8988T (cell line): ENCODE measurements around the gene ZCCHC17.
A peak's percentile ranks its signal among the peaks of the same experiment; 100 is the strongest.
"Not testable (repeated sequence)": the region's sequence is repeated elsewhere in the genome, so short reads cannot be mapped to it uniquely, and the experiment has no call there.

Experiments
- DNase-seq: peaks from one replicate; pipeline ENCODE4 v3.0.0; 2011

ZCCHC17 gene, protein sequence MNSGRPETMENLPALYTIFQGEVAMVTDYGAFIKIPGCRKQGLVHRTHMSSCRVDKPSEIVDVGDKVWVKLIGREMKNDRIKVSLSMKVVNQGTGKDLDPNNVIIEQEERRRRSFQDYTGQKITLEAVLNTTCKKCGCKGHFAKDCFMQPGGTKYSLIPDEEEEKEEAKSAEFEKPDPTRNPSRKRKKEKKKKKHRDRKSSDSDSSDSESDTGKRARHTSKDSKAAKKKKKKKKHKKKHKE

DNA sequence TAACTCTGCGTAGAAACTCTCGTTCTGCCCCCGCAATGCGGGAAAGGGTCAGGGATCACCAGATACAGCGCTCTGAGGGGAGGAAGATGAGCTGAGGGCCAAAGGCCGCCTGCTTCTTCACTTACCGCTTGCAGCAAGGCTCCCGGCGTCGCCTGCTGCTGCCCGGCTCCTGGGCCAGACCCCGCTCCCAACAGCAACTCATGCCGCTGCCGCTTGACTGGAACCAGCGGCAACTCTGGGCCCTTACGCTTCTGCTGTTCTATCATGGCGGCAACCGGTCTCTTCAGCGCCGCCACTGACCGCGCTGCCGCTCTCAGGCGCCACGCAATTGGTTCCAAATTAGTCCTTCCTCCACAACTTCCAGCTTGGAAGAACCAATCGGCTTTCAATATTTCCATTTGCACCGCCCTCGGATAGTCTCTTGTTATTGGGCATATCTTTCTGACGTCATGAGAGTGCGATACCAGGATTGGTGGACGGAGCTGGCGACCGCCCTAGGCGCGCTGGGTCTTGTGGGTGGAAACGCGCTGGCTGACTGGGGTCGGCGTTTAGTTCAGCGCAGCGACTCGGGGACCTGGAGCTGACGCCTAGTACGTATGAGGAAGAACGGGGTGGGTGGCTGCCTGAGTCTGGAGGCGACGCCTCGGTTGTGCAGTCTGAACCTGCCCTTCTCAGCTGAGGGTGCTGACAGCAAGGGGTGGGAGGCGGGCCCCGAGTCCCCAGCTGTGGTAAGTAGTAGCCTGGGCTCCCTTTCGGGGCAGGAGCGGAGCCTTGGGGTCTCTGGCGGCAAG, at the start of gene ZCCHC17, which contains the start of gene SNRNP40:
TSS of gene ZCCHC17 (plus strand) at position 547 of the 791 bp plus-strand sequence. CDS start 13,067 bp downstream, outside the sequence.
TSS of gene SNRNP40 (minus strand) at position 303 of the 791 bp plus-strand sequence. CDS start at position 266, 37 bp downstream.
- DNase-seq = peak; percentile 71

DNA sequence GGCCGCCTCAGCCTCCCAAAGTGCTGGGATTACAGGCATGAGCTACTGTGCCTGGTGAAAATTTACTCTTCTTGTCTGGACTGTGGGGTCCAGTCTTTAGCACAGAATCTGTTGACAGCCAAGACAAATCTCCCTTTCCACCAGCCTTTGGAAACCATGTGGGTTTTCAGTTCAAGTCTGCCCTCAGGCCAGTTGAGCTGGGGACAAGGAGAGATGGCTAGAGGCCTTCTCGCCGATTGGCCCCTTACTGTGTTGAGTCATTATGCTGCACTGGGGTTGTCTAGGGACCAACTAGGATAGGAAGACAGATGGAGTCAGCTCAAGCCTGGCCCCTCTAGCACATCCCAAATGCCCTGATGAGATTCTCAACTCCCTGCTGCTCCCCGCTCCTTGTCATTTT, 48.6 kb upstream of the ZCCHC17 start:
- DNase-seq = no peak

DNA sequence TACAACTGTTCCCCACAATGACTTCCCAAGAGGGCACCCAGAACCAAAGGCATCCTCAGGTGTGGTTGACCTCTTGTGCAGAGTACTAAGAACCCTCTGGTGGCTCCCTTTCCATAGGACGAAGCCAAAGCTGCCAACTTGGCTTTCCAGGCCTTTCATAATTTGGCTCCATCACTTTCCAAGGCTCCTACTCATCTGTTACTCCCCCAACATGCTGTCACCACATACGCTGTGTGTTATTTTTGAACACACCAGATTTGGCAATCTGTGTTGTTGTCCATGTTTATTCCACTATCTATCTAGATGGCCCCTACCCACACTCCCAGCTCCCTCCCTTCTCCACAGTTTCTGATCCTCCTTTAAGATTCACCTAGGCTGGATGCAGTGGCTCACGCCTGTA, 47.0 kb upstream of the ZCCHC17 start:
- DNase-seq = no peak

DNA sequence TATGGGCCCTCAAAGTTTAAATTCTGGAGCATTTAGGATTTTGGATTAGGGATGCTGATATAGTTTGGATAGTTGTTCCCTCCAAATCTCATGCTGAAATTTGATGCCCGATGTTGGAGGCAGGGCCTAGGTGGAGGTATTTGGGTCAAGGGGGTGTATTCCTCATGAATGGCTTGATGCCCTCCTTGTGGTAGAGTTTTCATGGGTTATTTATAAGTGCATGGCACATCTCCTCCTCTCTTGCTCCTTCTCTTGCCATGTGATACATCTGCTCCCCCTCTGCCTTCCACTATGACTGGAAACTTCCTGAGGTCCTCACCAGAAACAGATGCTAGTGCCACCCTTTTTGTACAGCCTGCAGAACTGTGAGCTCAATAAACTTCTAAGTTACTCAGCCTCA, 39.6 kb upstream of the ZCCHC17 start:
- no peak for DNase-seq

DNA sequence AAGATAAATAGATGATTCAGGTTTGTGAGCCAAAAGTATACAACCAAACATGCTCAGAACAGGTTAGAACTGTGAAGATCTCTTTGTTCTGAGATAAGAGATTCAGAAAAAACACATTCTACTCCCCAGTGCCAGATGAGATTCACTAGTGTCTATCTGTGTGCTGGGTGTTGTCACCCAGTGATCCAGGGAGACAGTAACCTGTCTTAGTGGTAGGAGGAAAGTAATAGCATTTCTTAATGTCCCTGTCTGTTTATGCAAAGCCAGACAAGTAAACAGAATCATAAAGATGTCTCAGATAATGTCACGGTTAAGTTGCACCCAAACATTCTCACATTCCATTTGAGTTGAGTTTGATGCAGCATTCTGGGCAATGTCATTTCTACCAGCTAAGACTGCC, 38.3 kb upstream of the ZCCHC17 start:
- DNase-seq = no peak

DNA sequence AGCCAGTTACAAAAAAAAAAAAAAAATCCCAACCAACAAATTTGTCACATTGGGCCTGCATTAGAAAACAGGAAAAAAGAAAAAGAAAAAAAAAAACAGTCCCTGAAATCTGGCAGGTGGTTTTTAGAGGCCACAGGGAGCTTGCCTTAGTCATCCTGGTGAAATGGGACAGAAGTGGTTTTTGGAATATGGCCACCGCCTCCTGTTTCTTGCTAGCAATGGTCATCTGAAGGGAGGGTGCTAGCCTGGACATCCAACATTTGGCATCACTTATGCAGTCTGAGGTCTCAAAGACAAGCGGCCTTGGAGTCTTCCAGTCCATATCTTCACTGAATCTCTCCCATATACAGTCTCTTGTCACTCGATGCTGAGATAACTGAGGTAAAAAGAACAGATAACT, 37.1 kb upstream of the ZCCHC17 start:
- DNase-seq = no peak

DNA sequence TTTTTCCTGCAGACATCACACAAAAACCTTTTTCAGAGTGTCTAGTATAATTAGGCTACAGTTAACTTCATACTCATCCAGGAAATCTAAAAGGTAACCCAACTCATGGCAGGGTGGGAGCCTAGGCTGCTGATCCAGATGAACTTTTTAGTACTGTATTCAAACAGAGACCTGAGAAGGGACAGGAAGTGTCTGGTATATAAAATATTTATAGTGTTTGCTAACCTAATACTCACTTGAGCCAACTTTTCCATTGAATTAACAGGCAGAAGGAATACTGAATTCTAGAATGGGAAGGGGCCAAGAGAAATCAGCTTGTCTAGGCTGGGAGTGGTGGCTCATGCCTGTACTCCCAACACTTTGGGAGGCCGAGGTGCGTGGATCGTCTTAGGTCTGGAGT, 34.9 kb upstream of the ZCCHC17 start:
- DNase-seq = no peak

DNA sequence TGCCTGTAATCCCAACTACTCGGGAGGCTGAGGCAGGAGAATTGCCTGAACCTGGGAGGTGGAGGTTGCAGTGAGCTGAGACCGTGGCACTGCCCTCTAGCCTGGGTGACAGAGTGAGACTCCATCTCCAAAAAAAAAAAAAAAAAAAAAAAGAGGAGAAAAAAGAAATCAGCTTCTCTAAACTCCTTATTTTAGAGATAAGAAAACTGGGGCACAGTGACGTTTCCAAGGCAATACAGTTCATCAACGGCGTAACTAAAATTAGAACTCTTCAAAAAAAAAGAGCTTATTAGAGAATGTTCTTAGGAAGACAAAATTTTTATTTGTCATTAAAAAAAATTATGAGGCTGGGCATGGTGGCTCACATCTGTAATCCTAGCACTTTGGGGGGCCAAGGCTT, 34.4 kb upstream of the ZCCHC17 start:
- not testable (repeated sequence) for DNase-seq

DNA sequence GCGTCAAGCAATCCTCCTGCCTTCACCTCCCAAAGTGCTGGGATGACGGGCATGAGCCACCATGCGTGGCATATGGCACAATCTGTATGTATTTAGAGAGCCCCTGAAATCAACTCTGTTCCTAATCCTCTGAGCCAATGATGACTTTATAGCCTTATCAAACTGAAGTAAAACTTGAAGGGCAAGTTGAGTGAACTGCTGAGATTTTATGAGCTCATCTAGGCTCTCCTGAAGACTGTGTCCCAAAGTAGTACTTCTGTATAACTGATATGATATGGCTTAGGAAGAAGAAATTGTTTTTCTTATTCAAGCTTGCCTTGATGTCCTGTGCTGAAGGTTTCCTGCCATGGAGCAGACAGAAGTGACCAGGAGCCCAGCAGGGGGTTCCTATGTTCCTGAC, 33.4 kb upstream of the ZCCHC17 start:
- no peak for DNase-seq

DNA sequence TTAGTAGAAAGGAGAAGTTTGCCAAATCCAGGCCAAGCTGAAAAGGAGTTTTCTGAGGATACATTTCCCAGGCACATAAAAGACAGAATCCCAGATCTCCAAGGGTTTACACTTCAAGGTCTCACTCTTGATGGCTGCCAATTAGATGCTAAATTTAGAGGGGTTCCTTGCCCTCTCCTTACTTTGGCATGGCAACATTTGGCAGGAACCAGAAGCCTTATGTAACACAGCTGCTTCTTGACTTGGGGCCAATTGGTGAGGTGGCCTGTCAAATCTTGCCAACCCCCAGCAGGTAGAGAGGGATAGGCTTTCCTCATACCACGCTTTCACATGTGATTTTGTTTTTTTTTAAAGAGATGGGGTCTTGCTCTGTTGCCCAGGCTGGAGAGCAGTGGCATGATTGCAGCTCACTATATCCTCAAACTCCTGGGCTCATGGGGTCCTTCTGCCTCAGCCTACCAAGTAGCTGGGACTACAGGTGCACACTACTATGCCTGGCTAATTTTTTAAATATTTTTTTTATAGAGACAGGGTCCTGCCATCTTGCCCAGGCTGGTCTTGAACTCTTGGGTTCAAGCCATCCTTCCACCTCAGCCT, 31.9 kb upstream of the ZCCHC17 start:
- DNase-seq = no peak

DNA sequence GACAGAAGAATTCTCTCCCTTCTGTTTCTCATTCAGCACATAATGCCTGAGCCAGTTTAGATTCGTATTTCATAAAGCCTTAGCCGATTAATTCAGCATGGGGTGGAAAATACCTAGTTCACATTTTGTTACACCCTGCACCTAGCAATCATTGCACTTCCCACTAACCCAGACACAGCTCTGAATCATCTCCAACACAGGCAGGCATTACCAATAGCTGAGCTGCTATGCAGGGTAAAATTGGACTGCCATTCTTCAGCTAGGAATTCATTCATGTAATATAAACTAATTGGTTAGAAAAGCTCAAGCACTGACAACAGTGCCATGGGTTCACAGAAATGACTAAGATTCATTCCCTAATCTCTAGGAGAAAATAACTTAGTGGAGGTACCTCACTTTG, 30.3 kb upstream of the ZCCHC17 start:
- no peak for DNase-seq

DNA sequence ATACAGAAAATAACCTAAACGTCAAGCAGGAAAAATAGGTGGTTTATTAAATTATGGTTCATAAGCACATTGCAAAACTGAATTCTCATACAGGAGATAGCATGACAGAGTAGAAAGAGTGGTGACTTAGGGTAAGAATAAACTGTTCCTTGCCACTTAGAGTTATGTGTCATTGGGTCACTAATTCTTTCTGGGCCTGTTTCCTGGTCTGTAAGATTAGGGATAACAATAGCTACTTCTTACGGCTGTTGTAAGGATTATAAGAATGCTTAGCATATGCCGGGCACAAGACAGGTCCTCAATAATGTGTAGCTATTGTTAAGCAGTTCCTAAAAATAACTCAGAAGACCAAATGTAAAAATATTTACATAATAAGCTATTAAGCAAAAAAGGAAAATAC, 24.5 kb upstream of the ZCCHC17 start:
- DNase-seq = no peak

DNA sequence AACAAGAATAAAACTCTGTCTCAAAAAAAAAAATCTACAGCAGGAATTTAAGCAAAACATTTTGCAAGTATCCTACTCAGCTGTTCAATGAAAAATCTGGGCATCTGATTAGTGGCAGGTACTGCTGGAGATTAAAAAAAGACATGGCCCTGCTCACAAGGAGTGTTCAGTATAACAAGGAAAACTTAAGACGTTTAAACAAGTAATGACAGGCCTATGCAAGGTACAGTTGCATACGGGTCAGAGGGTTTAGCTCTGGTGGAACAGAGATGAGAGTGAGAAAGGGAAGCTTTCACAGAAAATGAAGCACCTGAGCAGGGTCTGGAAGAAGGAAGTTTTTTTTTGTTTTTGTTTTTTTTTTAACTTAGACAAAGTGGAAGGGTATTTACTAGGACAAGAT, 23.2 kb upstream of the ZCCHC17 start:
- DNase-seq = no peak

DNA sequence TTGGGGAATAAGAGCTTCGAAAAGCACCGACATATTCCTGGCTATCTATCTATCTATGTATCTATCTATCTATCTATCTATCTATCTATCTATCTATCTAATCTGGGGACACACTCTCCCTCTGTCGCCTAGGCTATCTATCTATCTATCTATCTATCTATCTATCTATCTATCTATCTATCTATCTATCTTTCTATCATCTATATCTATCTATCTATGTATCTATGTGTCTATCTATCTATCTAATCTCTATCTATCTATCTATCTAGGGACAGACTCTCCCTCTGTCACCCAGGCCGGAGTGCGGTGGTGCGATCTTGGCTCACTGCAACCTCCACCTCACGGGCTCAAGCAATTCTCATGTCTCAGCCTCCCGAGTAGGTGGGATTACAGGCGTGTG, 14.4 kb upstream of the ZCCHC17 start:
- DNase-seq = not testable (repeated sequence)

DNA sequence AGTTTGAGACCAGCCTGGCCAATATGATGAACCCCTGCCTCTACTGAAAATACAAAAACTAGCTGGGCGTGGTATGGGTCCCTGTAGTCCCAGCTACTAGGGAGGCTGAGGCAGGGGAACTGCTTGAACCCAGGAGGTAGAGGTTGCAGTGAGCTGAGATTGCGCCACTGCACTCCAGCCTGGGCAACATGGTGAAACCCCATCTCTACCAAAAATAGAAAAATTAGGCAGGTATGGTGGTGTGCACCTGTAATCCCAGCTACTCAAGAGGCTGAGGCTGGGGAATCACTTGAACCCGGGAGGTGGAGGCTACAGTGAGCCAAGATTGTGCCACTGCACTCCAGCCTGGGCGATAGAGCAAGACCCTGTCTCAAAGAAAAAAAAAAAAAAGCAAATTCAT, 9.0 kb upstream of the ZCCHC17 start:
- DNase-seq = not testable (repeated sequence)

DNA sequence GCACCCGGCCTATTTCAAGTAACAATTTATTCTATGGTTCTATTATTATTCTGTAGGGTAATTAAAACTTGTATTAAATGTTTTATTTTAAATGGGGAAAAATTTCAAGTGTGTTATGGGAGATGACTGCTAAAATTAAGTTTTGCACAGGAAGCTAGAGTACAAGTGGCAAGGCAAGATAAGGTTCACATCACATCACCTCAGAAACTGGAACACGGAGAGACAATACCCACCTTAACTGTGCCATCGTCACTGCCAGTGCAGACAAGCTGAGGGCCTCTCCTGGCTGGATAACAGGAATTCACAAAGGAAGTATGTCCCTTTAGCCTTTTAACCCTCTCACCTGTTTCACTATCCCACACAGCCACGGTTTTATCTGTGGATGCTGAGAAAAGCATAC, 7.8 kb upstream of the ZCCHC17 start:
- DNase-seq = no peak

DNA sequence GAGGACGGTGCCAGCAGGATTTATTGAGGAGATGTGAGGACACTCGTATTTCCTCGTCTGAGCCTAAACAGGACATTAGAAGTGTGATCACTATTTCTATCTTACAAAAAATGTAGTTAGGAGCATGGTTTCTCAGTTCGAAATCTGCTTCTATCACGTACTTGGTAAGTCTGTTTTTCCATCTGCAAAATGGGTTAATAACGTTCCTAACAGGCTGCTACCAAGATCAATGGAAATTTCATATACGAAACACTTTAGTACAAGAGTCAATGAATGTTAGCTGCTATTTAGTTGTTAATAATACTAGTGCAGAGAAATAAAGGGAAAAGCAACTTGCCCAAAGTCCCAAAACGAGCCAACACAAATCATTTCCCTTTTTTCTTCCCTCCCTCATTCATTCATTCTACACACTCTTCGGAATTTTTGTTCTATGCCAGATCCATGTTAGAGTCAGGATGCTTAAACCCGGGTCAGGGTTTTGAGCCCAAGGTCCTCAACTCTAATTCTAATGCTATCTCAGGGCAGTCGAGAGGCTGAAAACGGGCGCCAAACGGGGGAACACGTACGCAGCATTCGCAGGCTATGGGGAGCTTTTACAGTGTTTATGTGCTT, 852 bp upstream of the ZCCHC17 start:
- DNase-seq = no peak

DNA sequence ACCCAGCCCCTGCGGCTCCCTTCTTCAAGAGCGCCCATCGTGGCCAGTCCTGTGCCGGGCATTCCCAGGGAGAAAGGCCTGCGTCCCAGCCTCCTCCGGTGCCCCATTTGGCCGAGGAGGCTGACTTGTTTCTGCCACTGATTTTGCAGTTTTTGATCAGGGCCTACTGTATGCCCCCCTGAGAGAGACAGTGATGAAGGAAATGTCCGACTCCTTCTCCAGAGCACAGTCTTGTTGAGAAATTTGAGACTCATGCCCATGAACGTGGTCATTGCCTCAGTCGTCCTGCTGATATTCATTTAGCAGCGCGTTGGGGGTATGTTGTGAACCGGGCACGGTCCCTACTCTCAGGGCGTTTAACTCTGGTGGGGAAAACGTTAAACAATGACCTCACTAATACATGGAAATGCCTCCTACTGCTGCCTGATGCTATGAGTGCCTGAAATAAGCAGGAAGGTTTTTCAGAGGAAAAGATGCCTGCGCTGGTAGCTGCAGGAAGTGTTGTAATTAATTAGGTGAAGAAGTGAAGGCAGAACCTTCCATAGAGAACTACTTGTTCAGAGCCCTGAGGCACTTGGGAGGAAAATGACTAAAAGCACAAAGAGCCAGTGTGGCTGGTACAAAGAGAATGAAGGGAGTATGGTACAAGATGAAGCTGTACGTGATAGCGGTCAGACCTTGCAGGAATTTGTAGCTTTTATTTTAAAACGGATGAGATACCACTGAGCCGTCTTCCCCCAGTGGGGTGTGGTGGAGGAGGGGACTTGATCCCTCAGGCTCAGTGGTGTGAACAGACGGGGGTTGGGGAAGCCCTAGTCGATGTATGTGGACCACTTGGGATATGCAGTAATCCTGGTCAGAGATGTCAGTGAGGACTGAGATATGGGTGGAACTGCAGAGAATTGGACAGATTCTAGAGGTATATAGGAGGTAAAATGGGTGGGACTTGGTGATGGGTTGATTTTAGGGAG, 730 bp downstream of the ZCCHC17 start:
- DNase-seq = no peak

DNA sequence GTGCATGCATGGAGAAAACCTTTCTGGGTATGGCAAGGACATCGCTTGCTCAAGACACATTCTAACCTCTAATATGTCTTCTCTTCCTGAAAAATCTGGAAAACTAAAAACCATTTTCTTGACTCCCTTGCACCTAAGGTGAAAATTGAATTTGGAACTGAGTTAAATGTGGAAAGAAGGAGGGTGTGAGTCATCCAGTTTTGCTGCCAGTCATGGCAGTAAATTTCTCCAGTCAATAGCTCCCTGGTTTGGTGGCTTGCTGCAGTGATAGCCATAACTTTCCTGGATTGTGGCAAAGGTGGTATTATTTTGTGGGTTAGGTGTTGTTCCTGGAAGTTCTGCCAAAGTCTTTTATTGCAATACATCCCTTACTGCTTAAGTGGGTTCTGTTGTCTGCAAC, 2.5 kb downstream of the ZCCHC17 start:
- DNase-seq = no peak

DNA sequence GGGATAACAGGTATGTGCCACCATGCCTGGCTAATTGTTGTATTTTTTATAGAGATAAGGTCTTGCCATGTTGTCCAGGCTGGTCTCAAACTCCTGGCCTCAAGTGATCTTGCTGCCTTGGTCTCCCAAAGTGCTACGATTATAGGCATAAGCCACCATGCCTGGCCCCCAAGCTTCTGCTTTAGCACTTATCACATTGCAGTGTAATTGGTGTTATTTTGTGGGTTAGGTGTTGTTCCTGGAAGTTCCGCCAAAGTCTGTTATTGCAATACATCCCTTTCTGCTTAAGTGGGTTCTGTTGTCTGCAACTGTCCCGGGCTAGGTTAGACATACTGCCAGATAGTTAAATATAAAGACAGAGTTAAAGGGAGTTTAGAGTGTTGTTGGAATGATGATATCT, 3.4 kb downstream of the ZCCHC17 start:
- no peak for DNase-seq

DNA sequence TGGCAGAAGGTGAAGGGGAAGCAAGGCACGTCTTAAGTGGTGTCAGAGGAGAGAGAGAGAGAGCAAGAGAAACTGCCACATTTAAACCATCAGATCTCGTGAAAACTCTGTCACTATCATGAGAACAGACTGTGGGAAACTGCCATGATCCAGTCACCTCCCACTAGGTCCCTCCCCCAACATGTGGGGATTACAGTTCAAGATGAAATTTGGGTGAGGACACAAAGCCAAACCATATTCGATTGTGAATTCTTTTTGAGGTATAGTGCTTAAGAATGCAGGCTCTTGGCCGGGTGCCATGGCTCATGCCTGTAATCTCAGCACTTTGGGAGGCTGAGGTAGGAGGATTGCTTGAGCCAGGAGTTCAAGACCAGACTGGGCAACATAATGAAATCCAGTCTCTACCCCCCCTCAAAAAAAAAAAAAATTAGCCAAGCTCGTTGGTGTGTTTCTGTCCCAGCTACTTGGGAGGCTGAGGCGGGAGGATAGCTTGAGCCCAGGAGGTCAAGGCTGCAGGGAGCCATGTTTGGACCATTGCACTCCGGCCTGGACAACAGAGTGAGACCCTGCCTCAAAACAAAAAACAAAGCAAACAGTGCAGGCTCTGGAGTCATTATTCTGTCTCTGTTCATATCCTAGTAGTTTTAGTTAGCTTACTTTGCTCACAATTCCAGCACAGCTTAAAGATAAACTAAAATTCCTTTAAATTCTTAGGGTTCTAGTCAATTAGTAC, 6.0 kb downstream of the ZCCHC17 start:
- no peak for DNase-seq

DNA sequence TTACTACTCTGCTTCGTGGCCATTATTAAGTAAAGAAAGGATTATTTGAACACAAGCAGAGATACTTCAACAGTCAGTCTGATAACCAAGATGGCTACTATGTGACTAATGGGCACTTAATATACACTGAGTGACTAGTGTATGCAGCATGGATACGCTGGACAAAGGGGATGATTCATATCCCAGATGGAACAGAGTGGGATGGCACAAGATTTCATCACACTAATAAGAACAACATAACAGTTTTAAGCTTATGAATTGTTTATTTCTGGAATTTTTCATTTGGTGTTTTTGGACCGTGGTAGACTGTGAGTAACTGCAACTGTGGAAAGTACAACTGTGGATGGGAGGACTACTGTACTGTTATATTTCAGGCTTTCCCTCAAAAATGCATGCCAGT, 9.4 kb downstream of the ZCCHC17 start:
- no peak for DNase-seq
